ENCODE results near the gene UBE3A. TPM values are rescaled to one million over a fixed set of nuclear protein-coding genes. Genes with fewer than 3 reads are reported as not detected.
A peak's percentile ranks its signal among the peaks of the same experiment; 100 is the strongest.
"Not testable (repeated sequence)": the region's sequence is repeated elsewhere in the genome, so short reads cannot be mapped to it uniquely, and the experiment has no call there.

Gene UBE3A
- total RNA-seq, 1 donor from 2014 or later, result 57.4 TPM

GRCh38 chr15:25416693-25417092, 22.1 kb downstream of the UBE3A start:
- FAIRE-seq (no peak), DNase-seq (ENCODE audit: low read depth) (peak; percentile 48)
- Histone ChIP-seq H3K27me3 (ENCODE audit: control insufficient read depth, insufficient read depth, low read length) (no peaks in the 10 kb centered on the region), H3K36me3 (ENCODE audit: control insufficient read depth, insufficient read depth, low read length) (peaks cover 1% of the 10 kb centered on the region), H3K4me3 (ENCODE audit: low read depth, low read length) (no peak overlapping the region)
- no peak for TF ChIP-seq CTCF (IDR thresholded peaks at IDR 0.05; ENCODE audit: insufficient read depth, low read length, severe bottlenecking)

DNA sequence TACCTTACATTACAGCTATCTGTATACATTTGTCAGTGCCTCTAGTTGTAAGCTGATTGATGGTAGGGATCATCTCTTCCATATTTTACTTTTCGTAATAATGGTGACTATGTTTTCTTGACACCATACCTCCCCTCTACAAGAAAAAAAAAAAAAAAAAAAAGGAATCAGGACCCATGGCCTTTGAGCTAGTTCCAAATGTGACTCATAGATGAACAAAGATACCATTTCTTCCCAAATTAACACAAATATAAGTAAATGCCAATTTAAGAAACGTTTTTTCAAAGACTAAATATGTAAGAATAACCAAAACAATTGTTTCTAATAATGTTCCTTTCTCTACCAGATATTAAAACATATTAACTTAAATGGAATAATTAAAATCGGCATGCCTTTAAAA, 23.1 kb downstream of the UBE3A start:
- Histone ChIP-seq H3K4me3 (ENCODE audit: low read depth, low read length) (no peak overlapping the region), H3K27me3 (ENCODE audit: control insufficient read depth, insufficient read depth, low read length) (no peaks in the 10 kb centered on the region), H3K36me3 (ENCODE audit: control insufficient read depth, insufficient read depth, low read length) (no peaks in the 10 kb centered on the region)
- DNase-seq (ENCODE audit: low read depth) (no peak), FAIRE-seq (no peak)
- TF ChIP-seq CTCF (IDR thresholded peaks at IDR 0.05; ENCODE audit: insufficient read depth, low read length, severe bottlenecking), result no peak

DNA sequence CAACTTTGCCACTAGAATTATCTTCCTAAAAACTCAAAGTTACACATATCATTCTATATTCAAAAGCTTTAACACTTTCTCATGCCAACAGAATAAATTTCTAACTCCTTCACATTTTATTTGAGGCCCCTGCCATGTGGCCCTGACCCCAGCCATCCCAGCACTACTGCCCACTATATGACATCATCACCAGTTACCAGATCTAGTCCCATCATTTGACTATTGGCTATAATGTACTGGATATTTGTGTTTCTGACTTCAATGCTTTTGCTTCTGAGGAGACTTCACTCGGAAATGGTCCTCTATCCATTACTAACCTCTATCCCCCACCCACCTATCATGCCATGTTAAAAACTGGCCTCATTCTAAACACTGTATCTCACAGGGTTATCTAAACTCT, 23.6 kb downstream of the UBE3A start:
- TF ChIP-seq CTCF (IDR thresholded peaks at IDR 0.05; ENCODE audit: insufficient read depth, low read length, severe bottlenecking), result no peak
- FAIRE-seq, result no peak

DNA sequence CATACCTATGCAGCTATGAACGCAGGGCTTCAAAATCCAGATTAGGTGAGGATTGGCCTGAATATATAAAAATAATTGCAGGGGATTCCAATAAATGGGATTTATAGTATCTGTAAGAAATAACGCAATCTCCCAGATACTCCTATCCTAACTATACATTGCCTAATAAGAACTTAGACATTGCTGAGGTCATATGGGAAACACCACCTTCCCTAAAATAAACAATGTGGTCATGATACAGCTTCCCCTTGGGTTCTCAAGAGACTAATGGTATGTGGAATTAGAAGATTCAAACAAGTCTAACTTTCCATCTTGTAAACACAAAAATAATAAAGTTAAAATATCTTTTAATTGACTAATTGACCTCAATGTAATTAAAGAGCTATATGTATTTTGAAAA, 28.2 kb downstream of the UBE3A start:
- no peak for FAIRE-seq
- TF ChIP-seq CTCF (IDR thresholded peaks at IDR 0.05; ENCODE audit: insufficient read depth, low read length, severe bottlenecking), result no peak
- DNase-seq (ENCODE audit: low read depth), result peak; percentile 74

More for the DNA sequence above, 23.6 kb downstream of the UBE3A start:
- no peak for DNase-seq (ENCODE audit: low read depth)
- Histone ChIP-seq H3K36me3 (ENCODE audit: control insufficient read depth, insufficient read depth, low read length) (no peaks in the 10 kb centered on the region), H3K27me3 (ENCODE audit: control insufficient read depth, insufficient read depth, low read length) (no peaks in the 10 kb centered on the region), H3K4me3 (ENCODE audit: low read depth, low read length) (no peak overlapping the region)

GRCh38 chr15:25409731-25410130, 29.1 kb downstream of the UBE3A start:
- not testable (repeated sequence) for H3K27me3 ChIP-seq (ENCODE audit: control insufficient read depth, insufficient read depth, low read length); FAIRE-seq; H3K36me3 ChIP-seq (ENCODE audit: control insufficient read depth, insufficient read depth, low read length); H3K4me3 ChIP-seq (ENCODE audit: low read depth, low read length); DNase-seq (ENCODE audit: low read depth)

More for the DNA sequence above, 28.2 kb downstream of the UBE3A start:
- Histone ChIP-seq H3K27me3 (ENCODE audit: control insufficient read depth, insufficient read depth, low read length) (no peaks in the 10 kb centered on the region), H3K36me3 (ENCODE audit: control insufficient read depth, insufficient read depth, low read length) (peaks cover 1% of the 10 kb centered on the region), H3K4me3 (ENCODE audit: low read depth, low read length) (no peak overlapping the region)

DNA sequence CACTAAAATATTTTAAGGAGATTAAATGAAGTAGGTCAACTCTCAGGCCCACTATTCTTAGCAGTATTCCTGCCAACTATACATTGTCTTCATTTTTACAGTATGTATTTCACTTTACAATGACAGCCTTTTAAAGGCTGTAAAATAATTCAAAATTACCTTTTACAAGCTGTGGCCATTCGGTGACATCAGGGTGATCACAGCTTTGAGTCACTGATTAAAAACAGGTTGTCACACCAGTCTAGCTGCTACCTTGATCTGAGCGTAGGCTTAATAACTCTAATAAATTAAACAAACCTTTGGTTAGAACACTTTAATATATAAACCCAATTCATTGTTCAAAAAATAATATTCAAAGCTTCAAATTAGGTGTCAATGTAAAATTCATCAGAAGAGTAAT, 29.9 kb downstream of the UBE3A start:
- no peak for FAIRE-seq
- Histone ChIP-seq H3K36me3 (ENCODE audit: control insufficient read depth, insufficient read depth, low read length) (peaks cover 1% of the 10 kb centered on the region), H3K4me3 (ENCODE audit: low read depth, low read length) (no peak overlapping the region), H3K27me3 (ENCODE audit: control insufficient read depth, insufficient read depth, low read length) (no peaks in the 10 kb centered on the region)
- TF ChIP-seq CTCF (IDR thresholded peaks at IDR 0.05; ENCODE audit: insufficient read depth, low read length, severe bottlenecking), result no peak
- DNase-seq (ENCODE audit: low read depth), result no peak
